GM12878 (cell line): ENCODE data around the gene DNAJA4. TPM values are rescaled to one million over a fixed set of nuclear protein-coding genes. Genes with fewer than 3 reads are reported as not detected.

Source experiments
- BCL11A ChIP-seq: IDR thresholded peaks from 2 replicates; pipeline ENCODE4 v1.6.1; 2011; ENCODE audit warnings: low read depth, low read length
- CEBPZ ChIP-seq: fragments of 150-350 bp; IDR thresholded peaks from 2 replicates; pipeline ENCODE4 v1.6.1; 2016; ENCODE audit warnings: low read depth, low read length
- CTCF ChIP-seq, 3 experiments: IDR thresholded peaks in 2 of 3; conservative IDR thresholded peaks in 1 of 3; 2 replicates each; pipeline ENCODE4 v1.5.1; 2011; ENCODE audit warnings: low read depth in 3 of 3, low read length in 3 of 3, mild to moderate bottlenecking in 3 of 3, control low read depth in 2 of 3, moderate library complexity in 2 of 3, inconsistent platforms in 1 of 3, mixed read lengths in 1 of 3; ENCODE audit not compliant: control insufficient read depth in 2 of 3, insufficient read depth in 1 of 3; ENCODE audit errors: extremely low read depth in 1 of 3
- EED ChIP-seq: sonication (generic); IDR thresholded peaks from 2 replicates; pipeline ENCODE4 v1.6.1; 2016; ENCODE audit warnings: antibody characterized with exemption, low read depth
- ELK1 ChIP-seq: IDR thresholded peaks from 2 replicates; pipeline ENCODE4 v1.6.1; 2012; ENCODE audit warnings: low read depth, low read length, improper control_type of control experiment
- ESRRA ChIP-seq: IDR thresholded peaks from 2 replicates; pipeline ENCODE4 v1.6.1; 2012; ENCODE audit warnings: mild to moderate bottlenecking, low read length, improper control_type of control experiment
- HDGF ChIP-seq: fragments of 450-650 bp; IDR thresholded peaks from 2 replicates; pipeline ENCODE4 v1.6.1; 2016; ENCODE audit warnings: antibody characterized with exemption
- MEF2B ChIP-seq: fragments of 450-650 bp; IDR thresholded peaks from 2 replicates; pipeline ENCODE4 v1.6.1; 2018; ENCODE audit warnings: mild to moderate bottlenecking, moderate library complexity; ENCODE audit not compliant: partially characterized antibody, poor library complexity, severe bottlenecking
- PRDM15 ChIP-seq: fragments of 450-650 bp; formaldehyde crosslinking; IDR thresholded peaks from 2 replicates; pipeline ENCODE4 v1.4.0; 2020; ENCODE audit warnings: mild to moderate bottlenecking, moderate library complexity
- RBBP5 ChIP-seq: fragments of 200-600 bp; sonication (generic); conservative IDR thresholded peaks from 2 replicates; pipeline ENCODE4 v1.6.1; 2016
- SKIL ChIP-seq: fragments of 450-650 bp; IDR thresholded peaks from 2 replicates; pipeline ENCODE4 v1.6.1; 2017; ENCODE audit warnings: mild to moderate bottlenecking, low read depth, inconsistent platforms; ENCODE audit not compliant: poor library complexity, severe bottlenecking
- SMARCA5 ChIP-seq: fragments of 450-650 bp; IDR thresholded peaks from 2 replicates; pipeline ENCODE4 v1.6.1; 2017; ENCODE audit warnings: mild to moderate bottlenecking
- TARDBP ChIP-seq: IDR thresholded peaks from 2 replicates; pipeline ENCODE4 v1.6.1; 2016; ENCODE audit warnings: borderline replicate concordance
- YBX1 ChIP-seq: fragments of 450-650 bp; IDR thresholded peaks from 2 replicates; pipeline ENCODE4 v1.6.1; 2016; ENCODE audit warnings: antibody characterized with exemption
- ZNF217 ChIP-seq: fragments of 450-650 bp; IDR thresholded peaks from 2 replicates; pipeline ENCODE4 v1.6.1; 2017; ENCODE audit warnings: antibody characterized with exemption, mild to moderate bottlenecking
- polyA plus RNA-seq, 11 experiments: library from polyadenylated mRNA; depleted of rRNA in 4 of 11; unstranded in 6 of 11; stranded (reverse) in 5 of 11; fragments of >200 nt; fragmentation: Nextera tagmentation in 4 of 11; fragmentation: Illumina TruSeq in 1 of 11; extraction: Ambion mirVana in 4 of 11; extraction: Trizol in 1 of 11; gene quantifications; 1 replicate in 1 of 11; 2 replicates in 10 of 11; pipeline versions ENCODE4 v1.2.1 to v1.2.3, GENCODE V29; 2011 to 2016; ENCODE audit warnings: inconsistent platforms in 2 of 11, missing spikeins in 2 of 11, low read depth in 1 of 11
- total RNA-seq, 4 experiments: library from RNA; depleted of rRNA in 3 of 4; stranded (reverse); fragments of >200 nt in 3 of 4; fragmentation: Illumina TruSeq in 1 of 4; extraction: Trizol in 1 of 4; gene quantifications; 2 replicates each; pipeline versions ENCODE4 v1.2.1 to v1.2.3, GENCODE V29; 2013 to 2021

Gene DNAJA4
- total and polyA plus RNA-seq, 10 of the 15 experiments (the other 5 are each of a cell fraction or from before 2014, with no cell fraction given) = 0.01 to 10.4 (median 4.1) TPM

- TF ChIP-seq SKIL (no peak), MEF2B (no peak), PRDM15 (CRISPR knock-in tag) (no peak), TARDBP (no peak), CTCF (IDR thresholded peaks at IDR 0.05 in 2 of 3, conservative IDR thresholded peaks at IDR 0.05 in 1 of 3; ENCODE audit: control insufficient read depth in 2 of 3, extremely low read depth in 1 of 3, insufficient read depth in 1 of 3, low read depth in 3 of 3, low read length in 3 of 3) (peak; percentile 74 to 95 (median 90)), ZNF217 (no peak), EED (peak; percentile 28; the same call in 1 of the 2 replicates), ESRRA (no peak), YBX1 (no peak), SMARCA5 (0 out of 2 replicates have a peak, but pooled peaks have one; percentile 33), HDGF (no peak), ELK1 (no peak), BCL11A (no peak), RBBP5 (no peak), CEBPZ (no peak)
These were observed 44.2 kb downstream of the DNAJA4 start (continued) for GRCh38 chr15:78308422-78309032.
